H1 (cell line): ENCODE results near the gene CASP8AP2. TPM values are rescaled to one million over a fixed set of nuclear protein-coding genes. Genes with fewer than 3 reads are reported as not detected.

Experiments
- CTCF ChIA-PET: fragments of 300-600 bp; sonication (Branson Sonifier 250); formaldehyde crosslinking; loops from one replicate; lab custom pipeline; 2021; ENCODE audit not compliant: partially characterized antibody; lab: Charles Lee
- POLR2A ChIA-PET: fragments of 300-600 bp; sonication (Branson Sonifier 250); formaldehyde crosslinking; loops from one replicate; lab custom pipeline; 2021; ENCODE audit warnings: inconsistent platforms; ENCODE audit not compliant: partially characterized antibody; lab: Charles Lee
- DNase-seq, 2 experiments: peaks; one replicate each; pipeline versions ENCODE4 v3.0.0 to v3.0.0-alpha.2; 2010 to 2022; ENCODE audit warnings: low spot score in 2 of 2, low read depth in 1 of 2, mixed read lengths in 1 of 2
- FAIRE-seq: peaks from 2 replicates; lab custom pipeline; 2011; peaks lifted over from hg19 to GRCh38; lab: Jason Lieb, UNC
- H2AFZ ChIP-seq: 2 replicates; pipeline ENCODE4 v1.8.1; 2012; ENCODE audit warnings: low read length, inconsistent platforms
- H2AK5ac ChIP-seq: 2 replicates; pipeline ENCODE4 v1.6.1; 2013; ENCODE audit warnings: low read depth, low read length
- H2BK120ac ChIP-seq: replicated peaks from 2 replicates; pipeline ENCODE3; 2013; ENCODE audit warnings: low read depth, low read length, inconsistent platforms
- H2BK12ac ChIP-seq: 2 replicates; pipeline ENCODE4 v1.6.1; 2013; ENCODE audit warnings: low read depth, low read length
- H2BK15ac ChIP-seq: 2 replicates; pipeline ENCODE4 v1.6.1; 2013; ENCODE audit warnings: low read length
- H2BK20ac ChIP-seq: 2 replicates; pipeline ENCODE4 v1.6.1; 2013; ENCODE audit warnings: low read length
- H2BK5ac ChIP-seq: 2 replicates; pipeline ENCODE4 v1.6.1; 2013; ENCODE audit warnings: low read depth, low read length
- H3K14ac ChIP-seq: 2 replicates; pipeline ENCODE4 v1.6.1; 2013; ENCODE audit warnings: inconsistent platforms; ENCODE audit not compliant: insufficient read length
- H3K18ac ChIP-seq: 2 replicates; pipeline ENCODE4 v1.6.1; 2013; ENCODE audit warnings: low read length; ENCODE audit errors: extremely low read depth
- H3K23ac ChIP-seq: 2 replicates; pipeline ENCODE4 v1.6.1; 2013; ENCODE audit warnings: inconsistent platforms; ENCODE audit not compliant: insufficient read length
- H3K23me2 ChIP-seq: 2 replicates; pipeline ENCODE4 v1.6.1; 2013; ENCODE audit warnings: low read depth, low read length
- H3K27ac ChIP-seq: 2 replicates; pipeline ENCODE4 v1.6.1; 2011; ENCODE audit warnings: low read depth, low read length, inconsistent platforms
- H3K27me3 ChIP-seq, 4 experiments: replicated peaks in 1 of 4; 1 replicate in 1 of 4; 2 replicates in 3 of 4; pipeline versions ENCODE4 v1.6.1 to v1.8.1; 2011 to 2013; ENCODE audit warnings: low read length in 3 of 4, mild to moderate bottlenecking in 3 of 4, inconsistent platforms in 2 of 4, mixed read lengths in 2 of 4, moderate library complexity in 1 of 4; ENCODE audit not compliant: control insufficient read depth in 3 of 4, insufficient read depth in 3 of 4; ENCODE audit errors: extremely low read depth in 1 of 4
- H3K36me3 ChIP-seq, 4 experiments: 2 replicates each; pipeline versions ENCODE4 v1.6.1 to v1.8.1; 2011 to 2013; ENCODE audit warnings: mild to moderate bottlenecking in 4 of 4, low read length in 3 of 4, moderate library complexity in 2 of 4, control low read depth in 1 of 4, inconsistent platforms in 1 of 4; ENCODE audit not compliant: insufficient read depth in 4 of 4, control insufficient read depth in 2 of 4
- H3K4ac ChIP-seq: replicated peaks from 2 replicates; pipeline ENCODE3; 2013; ENCODE audit warnings: low read length, low read depth, mixed read lengths, inconsistent platforms; ENCODE audit not compliant: insufficient read length
- H3K4me1 ChIP-seq, 4 experiments: replicated peaks in 1 of 4; 1 replicate in 1 of 4; 2 replicates in 3 of 4; pipeline versions ENCODE4 v1.6.1 to v1.8.1; 2011 to 2013; ENCODE audit warnings: low read length in 3 of 4, inconsistent platforms in 2 of 4, mixed read lengths in 1 of 4; ENCODE audit not compliant: insufficient read depth in 4 of 4, control insufficient read depth in 3 of 4
- H3K4me2 ChIP-seq, 2 experiments: 2 replicates each; pipeline versions ENCODE4 v1.6.1 to v1.8.1; 2011 to 2013; ENCODE audit warnings: low read depth in 2 of 2, low read length in 2 of 2, control low read depth in 1 of 2, inconsistent platforms in 1 of 2, mild to moderate bottlenecking in 1 of 2; ENCODE audit not compliant: insufficient read depth in 1 of 2
- H3K4me3 ChIP-seq, 4 experiments: fragments of 200-600, 300-600 bp in 1 of 4; sonication (generic), shearing (Covaris generic), sonication (Bioruptor Twin) in 1 of 4; 2 replicates each; pipeline versions ENCODE4 v1.5.1 to v1.8.1; 2011 to 2016; ENCODE audit warnings: low read length in 4 of 4, low read depth in 3 of 4, control low read depth in 2 of 4, inconsistent platforms in 2 of 4, mild to moderate bottlenecking in 2 of 4, mixed read lengths in 1 of 4, moderate library complexity in 1 of 4; ENCODE audit not compliant: insufficient read depth in 2 of 4; ENCODE audit errors: extremely low read depth in 1 of 4
- H3K56ac ChIP-seq: replicated peaks from 2 replicates; pipeline ENCODE3; 2013; ENCODE audit warnings: low read depth, mild to moderate bottlenecking, mixed read lengths, low read length, inconsistent platforms; ENCODE audit not compliant: insufficient read length
- H3K79me1 ChIP-seq: 2 replicates; pipeline ENCODE4 v1.6.1; 2013; ENCODE audit warnings: low read depth, low read length, control low read depth
- H3K79me2 ChIP-seq, 2 experiments: 2 replicates each; pipeline versions ENCODE4 v1.6.1 to v1.8.1; 2012 to 2013; ENCODE audit warnings: low read length in 2 of 2, mild to moderate bottlenecking in 2 of 2, inconsistent platforms in 1 of 2; ENCODE audit not compliant: insufficient read depth in 2 of 2, control insufficient read depth in 1 of 2
- H3K9ac ChIP-seq, 4 experiments: replicated peaks in 1 of 4; 1 replicate in 1 of 4; 2 replicates in 3 of 4; pipeline versions ENCODE4 v1.6.1 to v1.8.1; 2011 to 2013; ENCODE audit warnings: low read depth in 3 of 4, low read length in 3 of 4, control low read depth in 2 of 4, mild to moderate bottlenecking in 2 of 4, moderate library complexity in 2 of 4, inconsistent platforms in 1 of 4; ENCODE audit errors: extremely low read depth in 1 of 4
- H3K9me3 ChIP-seq, 2 experiments: 2 replicates each; pipeline versions ENCODE4 v1.6.1 to v1.8.1; 2012 to 2013; ENCODE audit warnings: mild to moderate bottlenecking in 2 of 2, moderate library complexity in 2 of 2, control low read depth in 1 of 2, inconsistent platforms in 1 of 2, low read depth in 1 of 2, low read length in 1 of 2, mixed read lengths in 1 of 2; ENCODE audit not compliant: insufficient read depth in 2 of 2
- H4K20me1 ChIP-seq, 2 experiments: replicated peaks in 1 of 2; 2 replicates each; pipeline versions ENCODE3 to v1.8.1; 2011 to 2013; ENCODE audit warnings: inconsistent platforms in 2 of 2, low read length in 2 of 2, mild to moderate bottlenecking in 1 of 2; ENCODE audit not compliant: insufficient read depth in 2 of 2, control insufficient read depth in 1 of 2
- H4K5ac ChIP-seq: 2 replicates; pipeline ENCODE4 v1.6.1; 2013; ENCODE audit warnings: low read length, low read depth, mixed read lengths, inconsistent platforms; ENCODE audit not compliant: insufficient read length
- H4K8ac ChIP-seq: 2 replicates; pipeline ENCODE4 v1.8.0; 2013; ENCODE audit warnings: mild to moderate bottlenecking, moderate library complexity, low read length, inconsistent platforms; ENCODE audit not compliant: insufficient read depth; ENCODE audit errors: extremely low read depth
- H4K91ac ChIP-seq: replicated peaks from 2 replicates; pipeline ENCODE3; 2013; ENCODE audit warnings: low read length, mixed read lengths, inconsistent platforms; ENCODE audit not compliant: insufficient read length
- CREB1 ChIP-seq: IDR thresholded peaks from 2 replicates; pipeline ENCODE4 v1.6.1; 2012; ENCODE audit warnings: inconsistent platforms
- GTF2F1 ChIP-seq: IDR thresholded peaks from 2 replicates; pipeline ENCODE4 v1.6.1; 2012; ENCODE audit warnings: low read depth, low read length, improper control_type of control experiment, borderline replicate concordance
- NRF1 ChIP-seq: IDR thresholded peaks from 2 replicates; pipeline ENCODE4 v1.6.1; 2011; ENCODE audit warnings: mild to moderate bottlenecking, low read depth, low read length, improper control_type of control experiment
- POLR2AphosphoS5 ChIP-seq: IDR thresholded peaks from 2 replicates; pipeline ENCODE4 v1.6.1; 2011; ENCODE audit warnings: low read depth, low read length
- SP1 ChIP-seq: IDR thresholded peaks from 2 replicates; pipeline ENCODE4 v1.6.1; 2011; ENCODE audit warnings: low read depth, low read length
- TAF1 ChIP-seq: IDR thresholded peaks from 2 replicates; pipeline ENCODE4 v1.6.1; 2011; ENCODE audit warnings: mild to moderate bottlenecking, low read depth, low read length
- TAF7 ChIP-seq: optimal IDR thresholded peaks from 2 replicates; pipeline ENCODE3; 2011; ENCODE audit warnings: low read depth, mild to moderate bottlenecking, inconsistent platforms, low read length, moderate library complexity, borderline replicate concordance
- WGBS, 2 experiments: shearing (Covaris generic) in 1 of 2; methylation state at CpG; one replicate each; pipeline versions ENCODE4 v1.1.6 to v1.1.7; 2013 to 2015; ENCODE audit warnings: low lambda C conversion rate in 2 of 2, mixed read lengths in 2 of 2, inconsistent platforms in 1 of 2, low coverage in 1 of 2, missing lambda C conversion rate in 1 of 2; ENCODE audit not compliant: insufficient replicate concordance in 2 of 2, insufficient coverage in 1 of 2, insufficient read length in 1 of 2; ENCODE audit errors: extremely low coverage in 1 of 2, missing lambda C conversion rate in 1 of 2; 5-methylcytosine and 5-hydroxymethylcytosine counted together
- long read RNA-seq, 2 experiments: library from RNA in 1 of 2; library from capped mRNA in 1 of 2; stranded (forward); transcript quantifications; one replicate each; pipeline ENCODE4 v2.0.0, GENCODE V29; 2021; ENCODE audit warnings: inconsistent platforms in 1 of 2
- polyA minus RNA-seq, 3 experiments: library from RNA; depleted of rRNA, polyadenylated mRNA; stranded (reverse); fragments of >200 nt; gene quantifications; 1 replicate in 2 of 3; 2 replicates in 1 of 3; pipeline ENCODE4 v1.2.3, GENCODE V29; 2011
- polyA plus RNA-seq, 7 experiments: library from polyadenylated mRNA; depleted of rRNA in 3 of 7; stranded (reverse) in 5 of 7; unstranded in 2 of 7; fragments of >200 nt in 5 of 7; fragments of 200-250 nt in 2 of 7; gene quantifications; 1 replicate in 5 of 7; 2 replicates in 1 of 7; 4 replicates in 1 of 7; pipeline versions ENCODE4 v1.2.1 to v1.2.3, GENCODE V29; 2011 to 2013; ENCODE audit warnings: missing spikeins in 2 of 7, mixed read lengths in 2 of 7
- total RNA-seq: library from RNA; stranded (reverse); fragmentation: NEBNext Ultra II Directional; extraction: Animal tissue kit (Norgen Biotek cat#: 25700); gene quantifications from 2 replicates; pipeline ENCODE4 v1.2.1, GENCODE V29; 2021
- TF ChIP-seq, protein P1 (sequence below): IDR thresholded peaks from 2 replicates; pipeline ENCODE4 v1.6.1; 2012; ENCODE audit warnings: inconsistent platforms

CASP8AP2 gene
- 31.5 and 32.1 TPM in 2 replicates for total RNA-seq
- 4.4 and 6.9 TPM in 2 replicates for polyA plus RNA-seq (2011; rRNA removed)
- 8.8 TPM for polyA plus RNA-seq (2011; cell fraction: cytosol; rRNA removed)
- polyA plus RNA-seq (2011; cell fraction: nucleus; rRNA removed), result 8.8 TPM
- 10.7 to 20.9 TPM (median 14.5 TPM) in 4 replicates for polyA plus RNA-seq (2012, experiment 1 of 2)
- 1.0 TPM for polyA plus RNA-seq (2012, experiment 2 of 2)
- 20.2 TPM for polyA plus RNA-seq (2013, experiment 1 of 2)
- 18.4 TPM for polyA plus RNA-seq (2013, experiment 2 of 2)
- 36.1 and 39.4 TPM in 2 replicates for polyA minus RNA-seq (2011; rRNA and poly(A)+ RNA removed)
- polyA minus RNA-seq (2011; cell fraction: cytosol; rRNA and poly(A)+ RNA removed), result 16.6 TPM
- polyA minus RNA-seq (2011; cell fraction: nucleus; rRNA and poly(A)+ RNA removed), result 75.3 TPM
- long read RNA-seq, experiment 1, partial matches to known transcripts, result 4 of 9 reads
- long read RNA-seq, experiment 1, other reads (novel, unspliced or antisense), result 5 of 9 reads
- long read RNA-seq, experiment 2, transcript CASP8AP2-202 (7 exons, 1,280 nt), result major isoform, 10 of 36 reads
- long read RNA-seq, experiment 2, partial matches to known transcripts, result 11 of 36 reads
- long read RNA-seq, experiment 2, other reads (novel, unspliced or antisense), result 13 of 36 reads

- H3K27me3 ChIP-seq, result no peaks in the 10 kb centered on the region
- WGBS, 2 experiments, result 1% methylated on average over 41 of the region's 41 CpGs; no CpG with 5 or more reads in 1 of the 2 experiments
- TF ChIP-seq SP1 (peak; percentile 91), CREB1 (peak; percentile 54; the same call in 1 of the 2 replicates), NRF1 (no peak; the same call in 1 of the 2 replicates), TAF7 (peak; percentile 84), GTF2F1 (peak; percentile 64; the same call in 1 of the 2 replicates), TAF1 (peak; percentile 90), POLR2AphosphoS5 (peak; percentile 95)
- TF ChIP-seq, protein P1, sequence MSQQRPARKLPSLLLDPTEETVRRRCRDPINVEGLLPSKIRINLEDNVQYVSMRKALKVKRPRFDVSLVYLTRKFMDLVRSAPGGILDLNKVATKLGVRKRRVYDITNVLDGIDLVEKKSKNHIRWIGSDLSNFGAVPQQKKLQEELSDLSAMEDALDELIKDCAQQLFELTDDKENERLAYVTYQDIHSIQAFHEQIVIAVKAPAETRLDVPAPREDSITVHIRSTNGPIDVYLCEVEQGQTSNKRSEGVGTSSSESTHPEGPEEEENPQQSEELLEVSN, result peak; percentile 86
Observed at GRCh38 chr6:89829472-89830169, at the start of gene CASP8AP2. Gene CASP8AP2, plus strand, starts transcription at chr6:89829880.

More at GRCh38 chr6:89829472-89830169, at the start of gene CASP8AP2:
- H3K56ac ChIP-seq, result peak within 1 kb of the TSS; percentile 32
- H3K14ac ChIP-seq, result no peak within 1 kb of the TSS
- peak within 1 kb of the TSS; percentile 97; the same call in 1 of the 2 replicates for H3K18ac ChIP-seq
- H3K36me3 ChIP-seq, result peaks cover 4 to 22% (median 9%) of the 10 kb centered on the region in 4 experiments; a peak in 5 of 8 replicates
- no peaks in the 10 kb centered on the region for H3K9me3 ChIP-seq
- H2BK15ac ChIP-seq, result no peak within 1 kb of the TSS
- H3K27ac ChIP-seq, result peak within 1 kb of the TSS; percentile 96
- no peak within 1 kb of the TSS for H3K23ac ChIP-seq
- H3K79me2 ChIP-seq, result peaks cover 0 to 34% of the 10 kb centered on the region in 2 experiments; a peak in 2 of 4 replicates
- DNase-seq (peak; percentile 92 to 98), FAIRE-seq (peak; percentile 98)
- 0 out of 2 replicates have a peak within 1 kb of the TSS, but pooled peaks have one; percentile 80 for H2BK12ac ChIP-seq
- peak within 1 kb of the TSS; percentile 98 to 99 (median 99) for H3K9ac ChIP-seq
- H4K5ac ChIP-seq, result peak within 1 kb of the TSS; percentile 79
- peak within 1 kb of the TSS; percentile 81 for H2AFZ ChIP-seq
- ChIA-PET POLR2A (interaction anchor here (0.6 to 7.8 kb wide), 16 partner anchors 9 to 295 kb away, joined by 3 to 107 read pairs (median 6); partner anchors contain the start of gene MDN1), CTCF (interaction anchor here (0.7 to 1.4 kb wide), 4 partner anchors 10 to 457 kb away, joined by 3 to 14 read pairs (median 3); partner anchors contain the start of gene MDN1)
- peak within 1 kb of the TSS; percentile 86 for H4K91ac ChIP-seq
- H3K4me1 ChIP-seq, result peaks cover 0 to 7% (median 3%) of the 10 kb centered on the region in 4 experiments; a peak in 5 of 7 replicates
- H3K4me2 ChIP-seq, result peak within 1 kb of the TSS; percentile 92 to 96
- no peak within 1 kb of the TSS for H3K4ac ChIP-seq
- no peaks in the 10 kb centered on the region; the same call in 1 of the 2 replicates for H3K79me1 ChIP-seq
- no peak within 1 kb of the TSS for H2BK20ac ChIP-seq
- no peak within 1 kb of the TSS for H2AK5ac ChIP-seq
- H2BK120ac ChIP-seq, result no peak within 1 kb of the TSS
- peaks cover 9% of the 10 kb centered on the region for H3K23me2 ChIP-seq
- H2BK5ac ChIP-seq, result peak within 1 kb of the TSS; percentile 97
- peak within 1 kb of the TSS; percentile 85 to 90 (median 88) for H3K4me3 ChIP-seq
- H4K20me1 ChIP-seq, result no peaks in the 10 kb centered on the region
- H4K8ac ChIP-seq, result peak within 1 kb of the TSS; percentile 98; the same call in 1 of the 2 replicates
